PC-3 (cell line): ENCODE measurements around the gene CDH22.
A peak's percentile ranks its signal among the peaks of the same experiment; 100 is the strongest.

Experiments used
- EZH2 ChIP-seq: fragments of 300-600 bp; sonication (generic); IDR thresholded peaks from one replicate; pipeline ENCODE4 v1.6.1; 2017; ENCODE audit warnings: antibody characterized with exemption, mild to moderate bottlenecking, low read length; ENCODE audit not compliant: unreplicated experiment
- EZH2phosphoT487 ChIP-seq: fragments of 300-600 bp; sonication (generic); IDR thresholded peaks from 2 replicates; pipeline ENCODE4 v1.6.1; 2018; ENCODE audit warnings: mild to moderate bottlenecking, antibody characterized with exemption, low read length, borderline replicate concordance
- TF ChIP-seq, protein P1 (sequence below): fragments of 300-600 bp; sonication (generic); conservative IDR thresholded peaks from 2 replicates; pipeline ENCODE4 v1.5.1; 2017; ENCODE audit warnings: antibody characterized with exemption, low read depth, mild to moderate bottlenecking, low read length

- TF ChIP-seq EZH2 (no peak), EZH2phosphoT487 (no peak)
- TF ChIP-seq, protein P1, sequence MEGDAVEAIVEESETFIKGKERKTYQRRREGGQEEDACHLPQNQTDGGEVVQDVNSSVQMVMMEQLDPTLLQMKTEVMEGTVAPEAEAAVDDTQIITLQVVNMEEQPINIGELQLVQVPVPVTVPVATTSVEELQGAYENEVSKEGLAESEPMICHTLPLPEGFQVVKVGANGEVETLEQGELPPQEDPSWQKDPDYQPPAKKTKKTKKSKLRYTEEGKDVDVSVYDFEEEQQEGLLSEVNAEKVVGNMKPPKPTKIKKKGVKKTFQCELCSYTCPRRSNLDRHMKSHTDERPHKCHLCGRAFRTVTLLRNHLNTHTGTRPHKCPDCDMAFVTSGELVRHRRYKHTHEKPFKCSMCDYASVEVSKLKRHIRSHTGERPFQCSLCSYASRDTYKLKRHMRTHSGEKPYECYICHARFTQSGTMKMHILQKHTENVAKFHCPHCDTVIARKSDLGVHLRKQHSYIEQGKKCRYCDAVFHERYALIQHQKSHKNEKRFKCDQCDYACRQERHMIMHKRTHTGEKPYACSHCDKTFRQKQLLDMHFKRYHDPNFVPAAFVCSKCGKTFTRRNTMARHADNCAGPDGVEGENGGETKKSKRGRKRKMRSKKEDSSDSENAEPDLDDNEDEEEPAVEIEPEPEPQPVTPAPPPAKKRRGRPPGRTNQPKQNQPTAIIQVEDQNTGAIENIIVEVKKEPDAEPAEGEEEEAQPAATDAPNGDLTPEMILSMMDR = peak; percentile 92
Observed at GRCh38 chr20:46132705-46133120, 175.6 kb downstream of the CDH22 start.
